GM23338 (cell line): ENCODE measurements around the gene OBP2A. TPM values are rescaled to one million over a fixed set of nuclear protein-coding genes. Genes with fewer than 3 reads are reported as not detected.

Experiments used
- ATAC-seq: fragments of 200-7000 bp; cut with Tn5 transposase; 3 replicates; pipeline ENCODE4 v1.9.1; 2020
- DNase-seq: peaks from one replicate; pipeline ENCODE4 v3.0.0-alpha.2; 2015; ENCODE audit warnings: low spot score
- H2AFZ ChIP-seq: fragments of 200-600 bp; sonication (generic); 2 replicates; pipeline ENCODE4 v1.8.0; 2016; ENCODE audit warnings: antibody characterized with exemption, mild to moderate bottlenecking, moderate library complexity
- H3F3A ChIP-seq: fragments of 200-600 bp; sonication (generic); replicated peaks from 2 replicates; pipeline ENCODE4 v1.8.0; 2017; ENCODE audit warnings: antibody characterized with exemption, mixed run types, low read depth
- H3K27ac ChIP-seq: fragments of 200-600 bp; sonication (generic); 2 replicates; pipeline ENCODE4 v1.6.1; 2016; ENCODE audit warnings: low read depth
- H3K27me3 ChIP-seq: fragments of 200-600 bp; sonication (generic); 2 replicates; pipeline ENCODE4 v1.8.0; 2016; ENCODE audit warnings: mild to moderate bottlenecking, mixed run types, moderate library complexity; ENCODE audit not compliant: insufficient read depth
- H3K36me3 ChIP-seq: fragments of 200-600 bp; sonication (generic); 2 replicates; pipeline ENCODE4 v1.8.0; 2016; ENCODE audit warnings: mild to moderate bottlenecking; ENCODE audit not compliant: insufficient read depth
- H3K4me1 ChIP-seq: fragments of 200-600 bp; sonication (generic); 2 replicates; pipeline ENCODE4 v1.8.0; 2016; ENCODE audit warnings: mild to moderate bottlenecking, moderate library complexity; ENCODE audit not compliant: insufficient read depth
- H3K4me2 ChIP-seq: fragments of 200-600 bp; sonication (generic); 2 replicates; pipeline ENCODE4 v1.7.1; 2017; ENCODE audit warnings: mixed run types
- H3K4me3 ChIP-seq: fragments of 200-600 bp; sonication (generic); 2 replicates; pipeline ENCODE4 v1.6.1; 2016; ENCODE audit warnings: mixed run types
- H3K79me2 ChIP-seq: fragments of 200-600 bp; sonication (generic); replicated peaks from 2 replicates; pipeline ENCODE4 v1.8.0; 2017; ENCODE audit warnings: mild to moderate bottlenecking; ENCODE audit not compliant: insufficient read depth
- H3K9me2 ChIP-seq: fragments of 200-600 bp; sonication (generic); 2 replicates; pipeline ENCODE4 v1.8.0; 2017; ENCODE audit not compliant: insufficient read depth
- H4K20me1 ChIP-seq: fragments of 200-600 bp; sonication (generic); replicated peaks from 2 replicates; pipeline ENCODE4 v1.8.0; 2017; ENCODE audit warnings: mild to moderate bottlenecking; ENCODE audit not compliant: insufficient read depth
- H3K27ac Mint-ChIP-seq: 2 replicates; pipeline ENCODE4 v1.8.0; 2020; ENCODE audit warnings: inconsistent platforms, mild to moderate bottlenecking, moderate library complexity, mixed read lengths
- H3K27me3 Mint-ChIP-seq: 3 replicates; pipeline ENCODE4 v1.8.0; 2022; ENCODE audit warnings: low read depth, mild to moderate bottlenecking, moderate library complexity, mixed read lengths, inconsistent platforms; ENCODE audit not compliant: insufficient read depth, poor library complexity
- H3K36me3 Mint-ChIP-seq: 3 replicates; pipeline ENCODE4 v1.8.0; 2021; ENCODE audit warnings: low read depth, mild to moderate bottlenecking, inconsistent platforms, moderate library complexity, mixed read lengths
- H3K4me1 Mint-ChIP-seq: 3 replicates; pipeline ENCODE4 v1.8.0; 2020; ENCODE audit warnings: mild to moderate bottlenecking, inconsistent platforms, mixed read lengths
- H3K4me3 Mint-ChIP-seq: 3 replicates; pipeline ENCODE4 v1.8.0; 2021; ENCODE audit warnings: moderate library complexity, mild to moderate bottlenecking, inconsistent platforms, mixed read lengths
- H3K9me3 Mint-ChIP-seq: 3 replicates; pipeline ENCODE4 v1.8.0; 2020; ENCODE audit warnings: moderate library complexity, mild to moderate bottlenecking, inconsistent platforms, mixed read lengths
- CREB1 ChIP-seq: fragments of 250-450 bp; sonication (Bioruptor Pico); IDR thresholded peaks from 2 replicates; pipeline ENCODE4 v1.5.0; 2020; ENCODE audit warnings: low read depth, mild to moderate bottlenecking, moderate library complexity
- CTCF ChIP-seq, 2 experiments: fragments of 200-600 bp in 1 of 2; sonication (generic) in 1 of 2; conservative IDR thresholded peaks; 2 replicates each; pipeline versions ENCODE4 v1.5.1 to v1.6.1; 2016 to 2017; ENCODE audit warnings: antibody characterized with exemption in 2 of 2, low read depth in 2 of 2, mild to moderate bottlenecking in 2 of 2, moderate library complexity in 1 of 2
- EZH2 ChIP-seq: fragments of 200-600 bp; sonication (generic); IDR thresholded peaks from one replicate; pipeline ENCODE4 v1.8.0; 2017; ENCODE audit warnings: antibody characterized with exemption, mild to moderate bottlenecking, low read depth; ENCODE audit not compliant: unreplicated experiment
- JUNB ChIP-seq: IDR thresholded peaks from one replicate; pipeline ENCODE4 v1.6.1; 2016; ENCODE audit warnings: antibody characterized with exemption; ENCODE audit not compliant: unreplicated experiment
- POLR2AphosphoS5 ChIP-seq: IDR thresholded peaks from 2 replicates; pipeline ENCODE4 v1.6.1; 2016; ENCODE audit warnings: antibody characterized with exemption, low read depth
- REST ChIP-seq: IDR thresholded peaks from one replicate; pipeline ENCODE4 v1.6.1; 2018; ENCODE audit warnings: antibody characterized with exemption; ENCODE audit not compliant: unreplicated experiment
- STAT1 ChIP-seq: IDR thresholded peaks from one replicate; pipeline ENCODE4 v1.6.1; 2016; ENCODE audit warnings: antibody characterized with exemption; ENCODE audit not compliant: unreplicated experiment
- ZNF114 ChIP-seq: fragments of 250-450 bp; sonication (Bioruptor Pico); IDR thresholded peaks from 2 replicates; pipeline ENCODE4 v1.5.0; 2020; ENCODE audit warnings: mild to moderate bottlenecking, moderate library complexity
- polyA plus RNA-seq: library from polyadenylated mRNA; unstranded; fragments of >200 nt; fragmentation: Nextera tagmentation; extraction: Ambion mirVana; gene quantifications from 2 replicates; pipeline ENCODE4 v1.2.1, GENCODE V29; 2016
- total RNA-seq: library from RNA; depleted of rRNA; stranded (reverse); fragments of >200 nt; shearing (Covaris generic); gene quantifications from 2 replicates; pipeline ENCODE4 v1.2.3, GENCODE V29; 2014
- TF ChIP-seq, protein P1 (sequence below): IDR thresholded peaks from 2 replicates; pipeline ENCODE4 v1.6.1; 2016; ENCODE audit warnings: antibody characterized with exemption
- TF ChIP-seq, protein P2 (sequence below): fragments of 250-450 bp; sonication (Bioruptor Pico); IDR thresholded peaks from 2 replicates; pipeline ENCODE4 v1.5.0; 2020; ENCODE audit warnings: mild to moderate bottlenecking, moderate library complexity

OBP2A gene
- total and polyA plus RNA-seq, 2 experiments from 2014 or later, result not detected

GRCh38 chr9:135530146-135530545 lies 15.8 kb upstream of the OBP2A start (continued):
- no peak for TF ChIP-seq CTCF (conservative IDR thresholded peaks at IDR 0.05; ENCODE audit: low read depth in 2 of 2)
- TF ChIP-seq POLR2AphosphoS5, result no peak

- Histone ChIP-seq H3K79me2 (no peaks in the 10 kb centered on the region), H3K4me3 (no peak overlapping the region), H2AFZ (no peak overlapping the region), H3K4me1 (no peaks in the 10 kb centered on the region; the same call in 1 of the 2 replicates), H3K9me2 (no peaks in the 10 kb centered on the region), H3K27ac (no peak overlapping the region), H4K20me1 (no peaks in the 10 kb centered on the region), H3K36me3 (no peaks in the 10 kb centered on the region), H3K4me2 (no peak overlapping the region), H3F3A (no peaks in the 10 kb centered on the region), H3K27me3 (no peaks in the 10 kb centered on the region)
- no peak for DNase-seq
- no peaks in the 10 kb centered on the region for H3K9me3 Mint-ChIP-seq
- peaks cover 9% of the 10 kb centered on the region; the same call in 2 of the 3 replicates for H3K4me1 Mint-ChIP-seq
- ATAC-seq, result no peak
- H3K27me3 Mint-ChIP-seq, result peaks cover 5% of the 10 kb centered on the region
- no peak overlapping the region for H3K27ac Mint-ChIP-seq
- H3K36me3 Mint-ChIP-seq, result no peaks in the 10 kb centered on the region
- H3K4me3 Mint-ChIP-seq, result no peak overlapping the region
- TF ChIP-seq, protein P1, sequence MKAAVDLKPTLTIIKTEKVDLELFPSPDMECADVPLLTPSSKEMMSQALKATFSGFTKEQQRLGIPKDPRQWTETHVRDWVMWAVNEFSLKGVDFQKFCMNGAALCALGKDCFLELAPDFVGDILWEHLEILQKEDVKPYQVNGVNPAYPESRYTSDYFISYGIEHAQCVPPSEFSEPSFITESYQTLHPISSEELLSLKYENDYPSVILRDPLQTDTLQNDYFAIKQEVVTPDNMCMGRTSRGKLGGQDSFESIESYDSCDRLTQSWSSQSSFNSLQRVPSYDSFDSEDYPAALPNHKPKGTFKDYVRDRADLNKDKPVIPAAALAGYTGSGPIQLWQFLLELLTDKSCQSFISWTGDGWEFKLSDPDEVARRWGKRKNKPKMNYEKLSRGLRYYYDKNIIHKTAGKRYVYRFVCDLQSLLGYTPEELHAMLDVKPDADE, result no peak
- no peak for TF ChIP-seq JUNB
- no peak for TF ChIP-seq CTCF (conservative IDR thresholded peaks at IDR 0.05; ENCODE audit: low read depth in 2 of 2)
- TF ChIP-seq STAT1, result no peak
- TF ChIP-seq ZNF114 (CRISPR knock-in tag), result no peak
- TF ChIP-seq, protein P2, sequence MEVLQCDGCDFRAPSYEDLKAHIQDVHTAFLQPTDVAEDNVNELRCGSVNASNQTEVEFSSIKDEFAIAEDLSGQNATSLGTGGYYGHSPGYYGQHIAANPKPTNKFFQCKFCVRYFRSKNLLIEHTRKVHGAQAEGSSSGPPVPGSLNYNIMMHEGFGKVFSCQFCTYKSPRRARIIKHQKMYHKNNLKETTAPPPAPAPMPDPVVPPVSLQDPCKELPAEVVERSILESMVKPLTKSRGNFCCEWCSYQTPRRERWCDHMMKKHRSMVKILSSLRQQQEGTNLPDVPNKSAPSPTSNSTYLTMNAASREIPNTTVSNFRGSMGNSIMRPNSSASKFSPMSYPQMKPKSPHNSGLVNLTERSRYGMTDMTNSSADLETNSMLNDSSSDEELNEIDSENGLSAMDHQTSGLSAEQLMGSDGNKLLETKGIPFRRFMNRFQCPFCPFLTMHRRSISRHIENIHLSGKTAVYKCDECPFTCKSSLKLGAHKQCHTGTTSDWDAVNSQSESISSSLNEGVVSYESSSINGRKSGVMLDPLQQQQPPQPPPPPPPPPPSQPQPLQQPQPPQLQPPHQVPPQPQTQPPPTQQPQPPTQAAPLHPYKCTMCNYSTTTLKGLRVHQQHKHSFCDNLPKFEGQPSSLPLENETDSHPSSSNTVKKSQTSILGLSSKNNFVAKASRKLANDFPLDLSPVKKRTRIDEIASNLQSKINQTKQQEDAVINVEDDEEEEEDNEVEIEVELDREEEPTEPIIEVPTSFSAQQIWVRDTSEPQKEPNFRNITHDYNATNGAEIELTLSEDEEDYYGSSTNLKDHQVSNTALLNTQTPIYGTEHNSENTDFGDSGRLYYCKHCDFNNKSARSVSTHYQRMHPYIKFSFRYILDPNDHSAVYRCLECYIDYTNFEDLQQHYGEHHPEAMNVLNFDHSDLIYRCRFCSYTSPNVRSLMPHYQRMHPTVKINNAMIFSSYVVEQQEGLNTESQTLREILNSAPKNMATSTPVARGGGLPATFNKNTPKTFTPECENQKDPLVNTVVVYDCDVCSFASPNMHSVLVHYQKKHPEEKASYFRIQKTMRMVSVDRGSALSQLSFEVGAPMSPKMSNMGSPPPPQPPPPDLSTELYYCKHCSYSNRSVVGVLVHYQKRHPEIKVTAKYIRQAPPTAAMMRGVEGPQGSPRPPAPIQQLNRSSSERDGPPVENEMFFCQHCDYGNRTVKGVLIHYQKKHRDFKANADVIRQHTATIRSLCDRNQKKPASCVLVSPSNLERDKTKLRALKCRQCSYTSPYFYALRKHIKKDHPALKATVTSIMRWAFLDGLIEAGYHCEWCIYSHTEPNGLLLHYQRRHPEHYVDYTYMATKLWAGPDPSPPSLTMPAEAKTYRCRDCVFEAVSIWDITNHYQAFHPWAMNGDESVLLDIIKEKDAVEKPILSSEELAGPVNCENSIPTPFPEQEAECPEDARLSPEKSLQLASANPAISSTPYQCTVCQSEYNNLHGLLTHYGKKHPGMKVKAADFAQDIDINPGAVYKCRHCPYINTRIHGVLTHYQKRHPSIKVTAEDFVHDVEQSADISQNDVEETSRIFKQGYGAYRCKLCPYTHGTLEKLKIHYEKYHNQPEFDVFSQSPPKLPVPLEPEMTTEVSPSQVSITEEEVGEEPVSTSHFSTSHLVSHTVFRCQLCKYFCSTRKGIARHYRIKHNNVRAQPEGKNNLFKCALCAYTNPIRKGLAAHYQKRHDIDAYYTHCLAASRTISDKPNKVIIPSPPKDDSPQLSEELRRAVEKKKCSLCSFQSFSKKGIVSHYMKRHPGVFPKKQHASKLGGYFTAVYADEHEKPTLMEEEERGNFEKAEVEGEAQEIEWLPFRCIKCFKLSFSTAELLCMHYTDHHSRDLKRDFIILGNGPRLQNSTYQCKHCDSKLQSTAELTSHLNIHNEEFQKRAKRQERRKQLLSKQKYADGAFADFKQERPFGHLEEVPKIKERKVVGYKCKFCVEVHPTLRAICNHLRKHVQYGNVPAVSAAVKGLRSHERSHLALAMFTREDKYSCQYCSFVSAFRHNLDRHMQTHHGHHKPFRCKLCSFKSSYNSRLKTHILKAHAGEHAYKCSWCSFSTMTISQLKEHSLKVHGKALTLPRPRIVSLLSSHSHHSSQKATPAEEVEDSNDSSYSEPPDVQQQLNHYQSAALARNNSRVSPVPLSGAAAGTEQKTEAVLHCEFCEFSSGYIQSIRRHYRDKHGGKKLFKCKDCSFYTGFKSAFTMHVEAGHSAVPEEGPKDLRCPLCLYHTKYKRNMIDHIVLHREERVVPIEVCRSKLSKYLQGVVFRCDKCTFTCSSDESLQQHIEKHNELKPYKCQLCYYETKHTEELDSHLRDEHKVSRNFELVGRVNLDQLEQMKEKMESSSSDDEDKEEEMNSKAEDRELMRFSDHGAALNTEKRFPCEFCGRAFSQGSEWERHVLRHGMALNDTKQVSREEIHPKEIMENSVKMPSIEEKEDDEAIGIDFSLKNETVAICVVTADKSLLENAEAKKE, result no peak
- TF ChIP-seq REST, result no peak
- TF ChIP-seq POLR2AphosphoS5, result no peak
- TF ChIP-seq CREB1, result no peak
- no peak for TF ChIP-seq EZH2
Observed at GRCh38 chr9:135531096-135531495, 14.8 kb upstream of the OBP2A start.
